ENCODE data around the gene BASP1.

- 0 out of 2 replicates have a peak, but pooled peaks have one; percentile 16 for TF ChIP-seq POLR2AphosphoS5 (IDR thresholded peaks at IDR 0.05; ENCODE audit: borderline replicate concordance, low read depth, low read length)
- no peak for TF ChIP-seq EZH2 (IDR thresholded peaks at IDR 0.05)
- TF ChIP-seq FOXP2 (optimal IDR thresholded peaks at IDR 0.05; ENCODE audit: control extremely low read depth, extremely low read length, insufficient read depth), result no peak
Measured at GRCh38 chr5:17228821-17229291, 11.4 kb downstream of the BASP1 start.
